GM19397 (cell line): ENCODE data around the gene RYR3.
A peak's percentile ranks its signal among the peaks of the same experiment; 100 is the strongest.
"Not testable (repeated sequence)": the region's sequence is repeated elsewhere in the genome, so short reads cannot be mapped to it uniquely, and the experiment has no call there.

Source experiments
- ATAC-seq: cut with Tn5 transposase; IDR thresholded peaks from one replicate; pipeline ENCODE4 v1.9.1; 2021; ENCODE audit warnings: mild to moderate bottlenecking, moderate library complexity; ENCODE audit not compliant: unreplicated experiment

RYR3 gene

DNA sequence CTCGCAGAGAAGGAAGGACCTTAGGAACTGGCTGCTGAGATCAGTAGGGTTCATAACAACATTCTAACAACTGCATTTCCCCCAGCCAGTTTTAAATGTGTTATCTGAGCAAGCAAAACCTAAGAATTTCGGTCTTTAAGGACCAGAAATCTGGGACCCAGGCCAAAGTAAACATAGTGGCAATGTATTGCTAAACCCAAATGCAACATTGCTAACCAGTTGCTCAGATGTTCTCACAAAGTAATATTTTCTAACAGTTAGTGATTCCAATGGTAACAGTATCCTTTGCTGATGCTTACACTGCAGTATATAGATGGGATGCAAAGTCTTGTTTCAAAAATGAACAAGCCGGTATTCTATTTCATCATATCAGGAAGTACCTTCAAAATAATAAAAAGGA is 254.3 kb downstream of the RYR3 start:
- no peak for ATAC-seq

DNA sequence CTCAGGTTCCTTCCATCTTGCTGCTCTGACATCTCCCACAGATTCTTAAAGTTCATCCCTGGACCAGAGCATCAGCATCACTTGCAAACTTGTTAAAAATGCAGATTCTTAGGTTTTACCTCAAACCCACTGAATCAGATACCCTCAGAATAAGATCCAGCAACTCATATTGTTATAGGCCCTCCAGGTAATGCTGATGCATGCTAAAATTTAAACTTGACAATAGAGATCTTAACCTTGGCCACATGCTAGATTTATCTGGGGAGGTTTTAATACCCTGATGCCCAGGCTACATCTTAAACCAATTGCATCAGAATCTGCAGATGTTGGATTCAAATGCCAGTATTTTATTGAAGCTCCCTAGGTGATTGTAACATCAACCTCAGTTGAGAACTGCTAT is 256.9 kb downstream of the RYR3 start:
- ATAC-seq = no peak

DNA sequence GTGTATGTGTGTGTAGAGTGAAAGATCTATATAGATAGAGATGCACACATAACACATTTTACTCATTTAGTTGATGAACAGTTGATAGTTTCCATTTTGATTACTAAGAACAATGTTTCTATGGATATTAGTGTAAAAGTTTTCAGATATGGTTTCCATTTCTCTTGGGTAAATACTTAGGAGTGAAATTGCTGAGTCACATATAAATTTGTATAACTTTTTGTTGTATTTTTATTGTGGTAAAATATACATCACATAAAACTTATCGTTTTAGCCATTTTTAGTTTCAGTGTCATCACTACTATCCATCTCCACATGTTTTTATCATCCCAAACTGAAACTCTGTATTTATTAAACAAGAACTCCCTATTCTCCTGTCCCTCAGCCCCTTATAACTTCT is 258.3 kb downstream of the RYR3 start:
- no peak for ATAC-seq

DNA sequence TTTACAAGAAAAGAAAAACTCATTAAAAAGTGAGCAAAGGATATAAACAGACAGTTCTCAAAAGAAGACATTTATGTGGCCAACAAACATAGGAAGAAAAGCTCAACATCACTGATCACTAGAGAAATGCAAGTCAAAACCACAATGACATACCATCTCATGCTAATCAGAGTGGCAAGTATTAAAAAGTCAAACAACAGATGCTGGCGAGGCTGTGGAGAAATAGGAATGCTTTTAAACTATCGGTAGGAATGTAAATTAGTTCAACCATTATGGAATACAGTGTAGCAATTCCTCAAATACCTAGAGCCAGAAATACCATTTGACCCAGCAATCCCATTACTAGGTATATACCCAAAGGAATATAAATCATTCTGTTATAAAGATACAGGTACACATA is 267.1 kb downstream of the RYR3 start:
- not testable (repeated sequence) for ATAC-seq

DNA sequence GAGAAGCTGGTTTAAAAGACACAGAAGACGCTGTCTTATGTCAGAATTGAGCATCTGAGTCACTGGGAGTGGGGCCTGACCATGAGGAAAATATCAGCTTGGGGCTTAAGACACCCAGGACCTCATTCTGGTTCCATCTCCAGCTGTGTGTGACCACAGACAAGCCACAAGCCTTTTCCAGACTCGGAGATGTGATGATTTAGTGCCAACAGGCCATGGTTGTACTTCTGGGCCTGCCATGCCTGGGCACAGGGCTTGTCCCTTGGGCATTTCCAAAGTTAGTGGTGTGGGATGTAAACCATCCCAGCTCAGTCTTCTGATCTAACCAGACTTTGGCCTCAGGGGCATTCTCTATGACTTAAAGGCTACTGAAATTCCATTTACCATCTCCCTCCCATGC is 269.8 kb downstream of the RYR3 start:
- no peak for ATAC-seq

DNA sequence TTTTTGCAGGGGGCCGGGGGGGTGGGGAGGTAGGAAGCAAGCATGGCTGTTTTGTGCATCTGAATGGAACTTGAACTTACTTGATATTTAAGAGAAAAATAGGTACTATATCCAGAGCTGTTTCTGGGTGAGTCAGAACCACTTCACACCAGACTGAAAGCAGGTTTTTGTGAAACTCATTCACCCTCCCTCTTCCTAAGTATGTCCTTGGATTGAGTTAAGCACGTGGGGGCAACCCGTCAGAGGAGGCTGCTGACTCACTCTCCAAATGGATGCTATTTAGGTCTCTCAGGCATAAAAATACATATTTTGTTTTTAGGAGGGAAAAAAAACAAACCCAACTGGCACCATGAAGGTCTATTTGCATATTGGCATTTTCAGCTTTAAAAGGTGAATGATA is 270.3 kb downstream of the RYR3 start:
- ATAC-seq = no peak

DNA sequence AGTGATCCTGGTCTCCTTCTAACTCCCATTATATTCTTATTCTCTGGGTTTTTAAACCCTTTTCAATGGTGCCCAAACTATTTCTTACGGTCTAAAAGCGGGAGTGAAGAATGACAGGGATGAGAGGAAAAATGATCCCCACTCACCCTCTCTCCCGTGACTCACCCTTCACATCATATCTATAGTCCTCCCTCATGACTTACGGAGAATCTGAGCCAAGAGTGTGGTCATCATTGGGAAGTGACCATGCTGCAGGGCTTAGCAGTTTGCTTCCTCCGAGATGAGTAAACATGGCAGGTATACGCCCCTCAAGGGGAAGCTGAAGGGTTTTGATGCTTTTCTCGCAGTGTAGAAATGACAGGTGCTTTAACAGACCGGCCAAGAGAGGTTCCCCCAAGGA is 274.0 kb downstream of the RYR3 start:
- ATAC-seq = no peak

DNA sequence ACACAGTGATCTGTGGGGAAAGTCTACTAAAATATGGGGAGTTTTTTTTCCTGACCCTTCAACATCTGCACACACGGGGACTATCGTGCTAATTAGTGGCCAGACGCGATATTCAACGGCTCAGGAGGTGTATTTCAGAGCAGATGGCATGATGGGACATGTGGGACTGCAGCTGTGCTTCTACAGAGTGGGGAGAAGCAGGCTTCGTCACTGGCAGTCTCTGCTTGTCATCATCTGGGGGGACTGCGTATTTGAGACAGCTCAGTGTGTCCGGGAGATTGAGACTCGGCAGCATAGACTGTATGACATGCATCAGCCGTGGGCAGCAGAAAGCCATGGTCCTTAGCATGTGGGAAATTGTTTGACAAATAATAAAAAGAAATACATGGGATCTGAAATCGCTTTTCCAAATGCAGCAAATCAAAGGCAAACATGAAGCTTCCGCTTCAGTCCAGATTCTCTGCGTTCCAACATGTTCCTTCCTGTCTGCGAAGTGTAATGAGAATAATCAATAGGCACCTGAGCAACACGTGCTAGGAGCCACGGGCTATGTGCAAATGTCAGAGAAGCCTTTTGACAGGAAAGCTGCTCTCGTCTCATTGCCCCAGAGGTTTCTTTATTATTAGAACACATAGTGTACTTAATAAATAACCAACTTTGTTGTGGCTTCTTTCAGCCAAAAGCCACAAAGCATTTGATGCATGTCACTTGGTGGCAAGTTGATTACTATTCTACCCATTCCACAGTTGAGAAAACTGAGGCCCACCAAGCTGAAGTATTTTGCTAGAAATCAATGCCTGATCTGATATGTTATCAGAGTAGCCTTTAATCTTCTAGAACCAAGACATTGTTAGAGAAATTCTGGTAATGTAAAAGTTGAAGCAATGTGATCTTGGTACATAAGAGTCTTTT is 276.3 kb downstream of the RYR3 start:
- no peak for ATAC-seq

DNA sequence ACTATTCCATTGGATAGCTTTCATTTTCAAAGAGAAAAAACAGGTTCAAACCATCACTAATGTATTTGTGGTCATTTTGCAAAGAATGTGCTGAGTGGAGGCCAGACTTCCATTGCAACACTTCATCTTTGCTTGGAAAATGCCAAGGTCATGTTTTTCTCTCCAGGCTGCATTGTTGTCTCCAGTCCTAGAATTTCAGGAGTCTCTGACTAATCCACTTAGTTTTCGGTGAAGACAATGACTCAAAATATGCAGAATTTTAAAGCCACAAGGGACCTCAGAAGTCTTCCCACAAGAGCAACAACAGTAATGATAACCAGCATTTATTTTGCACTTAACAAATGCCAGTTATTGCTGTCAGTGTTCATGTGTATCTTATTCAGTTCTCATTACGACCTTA is 277.0 kb downstream of the RYR3 start:
- no peak for ATAC-seq

DNA sequence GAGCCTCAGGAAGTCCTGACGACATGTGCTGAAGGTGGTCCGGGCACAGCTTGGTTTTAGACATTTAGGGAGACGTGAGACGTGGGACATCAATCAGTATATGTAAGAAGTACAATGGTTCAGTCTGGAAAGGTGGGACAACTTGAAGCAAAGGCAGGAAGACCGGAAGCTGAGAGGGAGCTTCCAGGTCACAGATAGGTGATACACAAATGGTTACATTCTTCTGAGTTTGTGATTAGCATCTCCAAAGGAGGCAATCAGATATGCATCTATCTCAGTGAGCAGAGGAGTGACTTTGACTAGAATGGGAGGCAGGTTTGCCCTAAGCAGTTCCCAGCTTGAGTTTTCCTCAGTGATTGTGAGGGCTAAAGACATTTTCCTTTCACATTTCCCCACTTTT is 282.1 kb downstream of the RYR3 start:
- no peak for ATAC-seq

DNA sequence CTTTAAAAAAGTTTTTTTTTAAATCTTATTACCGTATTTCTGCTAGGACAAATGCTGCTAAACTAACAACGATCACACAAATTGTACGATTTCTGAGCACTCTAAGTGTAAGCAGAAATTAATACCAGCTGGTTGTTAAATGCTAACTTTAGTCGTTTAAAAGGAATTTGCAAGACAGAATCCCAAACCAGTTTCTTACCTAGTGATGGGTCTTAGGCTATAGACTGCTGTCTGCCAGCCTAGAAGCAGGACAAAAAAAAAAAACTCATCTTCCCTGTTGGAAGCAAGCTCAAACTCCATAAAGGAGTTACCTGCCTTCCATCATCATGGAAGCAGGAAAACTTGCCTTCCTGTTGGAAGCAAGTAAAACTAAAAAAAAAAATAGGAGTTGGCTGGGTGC is 287.6 kb downstream of the RYR3 start:
- not testable (repeated sequence) for ATAC-seq

DNA sequence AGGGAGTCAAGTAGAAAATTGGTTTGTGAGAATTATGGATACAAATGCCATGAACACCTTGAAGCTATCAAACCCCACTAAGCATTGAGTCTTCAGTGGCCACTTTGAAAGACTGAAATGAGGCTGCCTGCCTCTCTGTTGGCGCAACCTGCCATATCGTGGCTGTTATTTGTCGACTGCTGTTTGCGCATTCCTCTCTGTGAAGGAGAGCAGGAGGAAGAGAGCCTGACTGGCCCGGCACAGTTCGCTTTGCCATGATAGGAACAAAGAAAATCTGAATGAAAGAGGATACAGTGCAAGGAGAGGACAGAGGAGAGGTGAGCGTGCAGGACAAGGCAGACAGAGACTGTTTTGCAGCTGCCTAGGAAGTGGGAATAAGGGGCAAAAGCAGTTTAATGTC is 289.4 kb downstream of the RYR3 start:
- no peak for ATAC-seq

DNA sequence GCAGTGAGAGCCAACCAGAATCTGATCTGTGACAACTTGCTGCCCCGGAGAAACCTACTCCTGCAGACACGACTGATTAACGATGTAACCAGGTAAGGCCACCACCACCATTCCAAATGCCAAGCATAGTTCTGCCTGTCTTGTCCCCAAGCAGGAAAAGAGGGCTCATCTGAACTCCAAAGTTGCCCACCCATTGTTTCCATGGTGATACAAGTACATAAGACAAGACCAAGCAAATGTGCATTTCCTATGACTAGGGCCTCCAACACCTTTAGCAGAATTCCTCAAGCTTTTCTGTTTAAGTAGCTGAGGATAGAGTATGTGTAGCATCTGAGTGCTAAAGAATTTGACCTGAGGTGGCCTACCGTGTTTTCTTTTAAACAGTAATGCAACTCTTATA is 290.7 kb downstream of the RYR3 start:
- ATAC-seq = no peak

DNA sequence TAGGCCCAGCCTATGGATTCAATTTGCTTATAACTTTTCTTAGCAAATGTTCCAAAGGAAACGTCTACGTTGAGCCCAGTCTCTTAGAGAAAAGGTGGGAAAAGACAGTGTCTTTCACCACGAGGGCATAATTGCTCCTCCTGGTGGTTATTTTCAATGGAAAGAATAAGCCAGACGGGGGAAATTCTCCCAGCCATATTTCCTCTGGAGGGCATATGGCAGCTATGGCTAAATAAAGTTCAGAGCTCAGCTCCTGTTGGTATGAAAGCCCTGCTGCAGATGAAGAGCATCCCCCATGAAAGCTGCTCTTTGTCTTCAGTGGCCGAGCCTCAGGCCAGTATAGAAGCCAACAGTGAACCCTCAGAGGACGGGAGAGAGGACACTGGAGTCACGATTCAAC is 297.9 kb downstream of the RYR3 start:
- ATAC-seq = no peak

DNA sequence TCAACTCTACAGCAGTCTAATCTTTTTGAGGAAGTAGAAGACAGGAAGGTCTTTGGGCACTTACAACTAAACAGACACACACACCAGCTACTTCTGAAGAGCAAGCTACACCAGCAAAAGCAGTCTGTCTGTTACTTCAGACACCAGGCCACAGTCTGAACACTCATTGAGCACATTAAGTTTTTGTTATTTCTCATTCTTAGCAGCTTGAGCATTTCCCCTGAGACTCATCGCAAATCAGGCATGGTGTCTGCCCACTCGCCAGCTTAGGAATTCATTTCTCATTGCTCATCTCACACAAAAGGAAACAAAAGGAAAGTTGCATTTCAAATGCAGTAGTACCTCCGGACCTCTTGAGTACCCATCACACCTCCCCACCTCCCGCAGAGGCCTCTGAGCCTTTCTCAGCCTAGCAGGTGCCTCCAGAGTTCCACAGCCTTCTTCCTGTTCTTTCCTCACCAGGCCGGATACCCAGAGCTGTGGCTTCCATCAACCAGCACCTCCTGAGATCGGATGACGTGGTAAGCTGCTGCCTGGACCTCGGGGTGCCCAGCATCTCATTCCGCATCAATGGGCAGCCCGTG is 302.0 kb downstream of the RYR3 start:
- ATAC-seq = no peak

DNA sequence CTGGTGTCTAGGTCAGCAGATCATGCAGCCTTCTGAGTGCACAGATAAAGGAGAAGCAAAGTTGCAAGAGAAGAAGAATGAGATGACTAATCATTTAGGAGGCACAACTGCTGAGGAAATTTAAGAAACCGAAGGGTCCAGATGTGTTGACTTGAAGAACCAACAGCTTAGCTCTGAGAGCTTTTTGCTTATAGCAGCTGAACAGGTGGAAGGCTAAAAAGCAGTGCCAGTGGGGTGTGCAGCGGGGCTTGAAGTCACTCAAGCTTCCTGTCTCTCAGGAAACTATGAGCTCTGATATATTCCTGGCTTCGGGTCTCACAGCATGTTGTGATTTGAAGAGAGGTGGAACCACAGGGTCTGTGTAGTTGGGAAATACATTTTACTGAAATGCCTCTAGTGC is 305.7 kb downstream of the RYR3 start:
- peak; percentile 61 for ATAC-seq

DNA sequence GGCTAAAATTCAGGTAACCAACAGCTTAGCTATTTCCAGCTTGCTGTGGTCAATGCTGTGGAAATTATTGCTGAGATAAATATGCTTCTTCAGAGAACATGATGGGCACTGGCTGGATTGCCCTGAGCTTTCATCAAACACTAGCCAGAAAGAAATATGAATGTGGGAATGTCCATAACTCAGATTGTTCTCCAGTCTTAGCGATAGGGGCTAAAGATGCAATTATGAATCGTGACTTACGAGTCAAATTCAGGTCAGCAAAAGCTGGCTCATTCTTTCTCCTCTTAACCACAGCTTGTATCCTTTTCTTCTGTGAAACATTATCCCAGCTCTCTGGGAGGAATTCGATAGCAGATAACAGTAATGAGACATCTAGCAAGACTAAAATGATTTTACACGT is 307.6 kb downstream of the RYR3 start:
- no peak for ATAC-seq

DNA sequence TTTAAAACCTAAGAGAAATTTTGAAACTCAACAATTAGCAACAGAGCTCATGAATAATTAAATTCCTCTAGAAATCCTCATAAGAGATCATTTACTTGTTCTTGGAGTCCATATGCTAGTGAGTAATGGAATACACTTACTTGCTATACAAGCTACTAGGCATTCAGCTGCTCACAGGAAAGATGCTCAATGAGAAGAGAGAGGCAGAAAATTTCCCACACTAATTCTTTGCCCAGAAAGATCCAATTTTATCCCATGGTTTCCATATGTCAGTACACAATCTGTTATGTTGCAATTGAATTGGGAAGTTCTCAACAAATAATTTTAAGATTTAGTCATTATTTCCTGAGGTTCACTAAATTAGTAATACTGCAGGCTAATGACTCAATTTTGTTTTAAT is 310.4 kb downstream of the RYR3 start:
- ATAC-seq = no peak

DNA sequence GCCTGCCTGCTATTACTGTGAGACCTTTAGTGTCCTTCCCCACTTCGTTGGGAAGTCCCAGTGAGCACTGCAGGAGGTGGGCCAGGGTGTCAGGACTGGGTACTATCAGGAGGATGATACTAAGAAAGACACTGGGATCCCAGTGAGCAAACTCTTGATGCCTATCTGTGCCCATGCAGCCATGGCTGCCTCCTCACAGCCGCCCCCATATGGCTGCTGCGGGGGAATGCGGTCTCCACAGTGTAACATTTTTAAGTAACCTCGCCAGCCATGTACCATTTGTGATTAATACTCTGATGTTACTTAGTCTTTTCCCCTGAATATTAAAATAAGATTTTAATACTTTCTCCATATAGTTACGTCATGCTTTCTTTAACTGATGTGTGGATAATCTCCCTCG is 312.2 kb downstream of the RYR3 start:
- no peak for ATAC-seq

DNA sequence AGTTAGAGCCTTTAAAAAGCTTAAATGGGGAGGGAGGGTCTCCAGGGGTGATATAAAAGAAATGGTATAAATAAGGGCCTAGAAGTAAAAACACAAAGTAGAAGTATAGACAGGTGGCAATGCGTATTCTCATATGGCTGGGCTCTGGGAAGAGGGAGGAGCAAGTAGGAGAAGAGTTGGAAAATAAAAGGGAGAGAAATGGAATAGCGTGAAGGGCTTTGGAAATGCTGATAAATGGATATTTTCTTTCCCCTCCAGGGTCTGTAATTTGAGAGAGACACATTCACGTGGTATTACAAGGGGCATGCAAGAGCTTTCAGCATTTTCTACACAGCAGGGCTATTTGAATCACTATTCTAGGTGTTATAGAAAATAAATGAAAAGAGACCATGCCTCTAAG is 313.7 kb downstream of the RYR3 start:
- no peak for ATAC-seq

DNA sequence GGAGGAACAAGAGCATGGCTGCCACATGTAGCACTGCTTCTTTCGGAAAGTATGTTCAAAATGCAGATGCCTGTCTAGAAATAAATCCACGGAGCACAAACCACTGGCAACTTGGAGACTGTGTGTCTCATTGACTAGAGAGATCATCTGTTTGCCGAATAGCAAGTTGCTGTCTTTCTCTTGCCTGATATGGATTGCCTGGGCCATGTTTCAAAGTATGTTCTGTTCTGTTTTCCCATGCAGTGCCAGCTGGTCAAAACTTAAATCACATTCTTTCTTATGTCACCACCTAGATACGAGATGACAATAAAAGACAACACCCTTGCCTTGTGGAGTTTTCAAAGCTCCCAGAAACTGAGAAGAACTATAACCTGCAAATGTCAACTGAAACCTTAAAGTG is 318.9 kb downstream of the RYR3 start:
- no peak for ATAC-seq

DNA sequence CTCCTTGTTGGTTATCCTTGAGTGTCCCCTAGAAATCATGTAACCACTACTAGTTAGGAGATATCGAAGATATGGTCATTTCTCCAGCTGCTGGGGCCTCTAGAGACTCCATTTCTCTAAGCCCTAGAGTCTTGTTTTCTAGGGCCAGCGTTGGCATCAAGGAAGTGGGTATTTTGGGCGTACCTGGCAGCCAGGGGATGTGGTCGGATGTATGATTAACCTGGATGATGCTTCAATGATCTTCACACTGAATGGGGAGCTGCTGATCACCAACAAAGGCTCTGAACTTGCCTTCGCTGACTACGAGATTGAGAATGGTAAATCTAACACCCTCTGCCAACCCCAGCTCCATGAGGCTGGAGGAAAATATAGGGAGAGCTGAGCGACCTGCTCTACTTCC is 325.5 kb downstream of the RYR3 start:
- peak; percentile 55 for ATAC-seq

DNA sequence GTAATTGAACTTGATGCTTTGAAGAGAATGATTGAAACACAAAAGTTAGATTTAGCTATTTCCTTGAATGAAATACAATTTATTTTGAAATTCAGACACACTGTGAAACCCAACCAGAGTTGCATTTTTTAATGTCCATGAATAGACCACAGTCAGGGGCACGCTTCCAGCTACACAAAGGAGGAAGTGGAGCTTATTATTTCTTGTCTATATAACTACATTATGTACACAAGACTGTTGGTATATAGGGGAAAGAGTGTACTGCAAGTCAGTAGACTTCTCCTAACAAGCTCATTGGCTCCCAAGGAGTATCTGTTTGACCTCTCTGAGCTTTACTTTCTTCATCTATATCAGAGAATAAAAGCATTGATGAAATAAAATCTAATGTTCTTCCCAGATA is 326.2 kb downstream of the RYR3 start:
- no peak for ATAC-seq
